NCI-H1417 treated with DMSO at 0.1 percent for 48 hours (cell line): ENCODE data around the gene SMIM7.

Source experiments
- DNase-seq: peaks from one replicate; lab custom pipeline; 2025; lab: John Stamatoyannopoulos, UW

SMIM7 gene

DNA sequence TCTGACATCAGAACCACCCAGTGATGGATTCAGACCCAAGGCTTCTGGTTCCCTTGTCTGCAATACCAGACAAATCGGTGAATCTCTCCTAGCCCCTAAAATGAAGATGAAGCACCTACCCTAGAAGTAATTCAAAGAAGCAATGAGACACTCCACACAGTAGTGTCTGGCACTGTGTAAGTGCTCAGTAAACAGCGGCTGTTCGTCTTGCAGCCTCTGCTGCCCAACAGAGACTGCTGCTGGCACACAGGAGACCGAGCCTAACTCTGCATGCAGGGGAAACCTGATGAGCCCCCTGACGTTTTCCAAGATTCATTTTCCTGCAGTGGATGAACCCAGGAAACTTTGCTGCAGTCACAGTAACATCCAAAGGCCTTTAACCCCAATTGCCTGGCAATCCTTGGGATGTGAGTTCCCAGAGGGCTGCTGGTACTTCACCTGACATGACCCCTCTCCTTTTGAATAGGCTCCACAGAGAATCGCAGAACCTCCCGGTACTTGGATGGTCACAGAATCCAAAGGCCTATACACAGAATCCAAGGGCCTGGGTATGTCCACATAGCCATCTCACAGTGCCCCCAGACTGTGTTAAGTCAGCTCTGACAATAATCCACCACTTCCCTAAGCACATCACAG, 38.7 kb downstream of the SMIM7 start:
- DNase-seq, result no peak

DNA sequence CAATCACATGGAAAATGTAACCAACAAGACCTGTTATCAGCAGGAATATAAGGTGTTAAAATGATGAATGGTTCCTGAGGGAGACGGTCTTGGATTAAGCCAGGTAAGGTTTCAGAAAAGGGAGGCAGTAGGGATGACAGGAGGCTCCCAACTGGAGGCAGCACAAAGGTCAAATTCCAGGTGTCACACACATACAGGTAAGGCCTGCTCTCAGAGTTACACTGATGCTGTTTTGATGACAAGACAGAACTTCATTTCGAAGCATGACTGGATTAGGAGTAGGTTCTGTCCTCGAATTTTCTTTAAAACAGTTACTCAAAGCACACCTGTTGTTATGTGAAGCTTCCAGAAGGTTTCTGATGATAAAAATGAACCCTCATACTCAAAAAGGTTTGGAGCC, 39.4 kb downstream of the SMIM7 start:
- no peak for DNase-seq

DNA sequence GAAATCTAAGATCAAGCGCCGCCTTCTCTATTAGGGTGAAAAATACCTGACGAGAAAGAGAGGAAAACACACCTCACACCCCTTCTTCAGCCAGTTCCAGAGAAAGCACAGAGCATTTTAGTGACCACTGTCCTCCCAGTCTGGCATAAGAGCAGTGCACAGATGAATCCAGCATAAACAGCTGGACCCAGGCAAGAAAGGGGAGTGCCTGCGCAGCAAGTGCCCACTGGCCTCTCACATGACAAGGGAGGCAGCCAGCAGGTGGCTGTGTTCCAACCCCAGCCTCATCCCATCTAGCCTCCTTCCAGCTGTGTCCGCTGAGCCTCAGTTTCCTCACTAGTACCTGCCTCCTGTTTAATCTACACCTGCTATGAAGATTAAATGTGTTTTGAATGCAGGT, 39.9 kb downstream of the SMIM7 start:
- DNase-seq, result no peak

DNA sequence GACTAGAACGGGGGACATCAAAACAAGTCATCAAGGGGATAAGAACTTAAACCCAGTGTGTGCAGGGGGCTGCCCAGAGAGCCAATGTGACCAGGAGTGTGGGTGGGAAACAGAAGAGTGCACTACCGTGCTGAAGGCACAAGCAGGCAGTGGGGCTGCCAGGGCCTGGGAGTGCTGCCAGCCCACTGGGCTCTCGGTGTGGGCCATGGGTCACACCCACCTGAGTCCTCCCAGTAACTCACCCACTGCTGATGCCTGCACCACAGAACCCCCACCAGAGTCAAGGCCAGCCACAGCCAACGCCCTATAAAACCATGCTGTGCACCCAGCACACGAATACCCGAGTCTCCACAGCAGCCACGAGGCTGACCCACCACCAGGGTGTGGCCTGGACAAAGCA, 40.5 kb downstream of the SMIM7 start:
- no peak for DNase-seq

DNA sequence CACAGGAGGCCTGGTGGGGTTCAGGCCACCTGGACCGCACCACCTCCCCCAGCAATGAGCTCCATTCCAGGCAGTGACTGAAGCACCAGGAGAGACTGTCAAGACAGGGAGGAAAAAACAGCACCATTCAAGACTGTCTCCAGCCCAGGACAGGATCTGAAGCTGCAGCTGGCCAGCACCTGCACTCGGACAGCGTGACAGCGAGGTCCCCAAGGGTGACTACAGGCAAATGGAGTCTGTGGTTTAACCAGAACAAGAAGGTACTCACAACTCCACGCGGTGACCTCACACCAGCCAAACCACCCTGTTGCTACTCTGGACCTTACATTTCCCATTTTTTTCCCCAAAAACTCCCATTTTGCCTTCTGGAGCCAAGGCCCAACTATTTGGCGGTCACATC, 41.7 kb downstream of the SMIM7 start:
- DNase-seq, result no peak

DNA sequence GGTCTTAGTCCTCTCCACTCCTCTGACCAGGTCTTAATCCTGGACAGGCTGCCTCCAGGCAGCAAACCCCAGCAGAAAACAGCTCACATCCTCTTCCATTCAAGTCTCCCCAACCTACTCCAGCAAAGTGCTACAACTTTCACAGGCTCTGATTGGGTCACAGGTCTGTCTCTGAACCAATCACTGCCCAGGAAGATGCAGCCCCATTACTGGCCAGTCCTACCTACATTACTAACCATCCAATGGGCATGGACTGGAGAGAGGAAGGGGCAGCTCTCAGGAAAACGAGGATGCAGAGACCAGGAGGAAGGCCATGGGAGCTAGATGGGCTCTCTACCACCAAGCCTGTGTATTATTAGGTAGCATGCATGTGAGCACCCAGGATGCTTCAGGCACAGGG, 44.1 kb downstream of the SMIM7 start:
- DNase-seq, result no peak

DNA sequence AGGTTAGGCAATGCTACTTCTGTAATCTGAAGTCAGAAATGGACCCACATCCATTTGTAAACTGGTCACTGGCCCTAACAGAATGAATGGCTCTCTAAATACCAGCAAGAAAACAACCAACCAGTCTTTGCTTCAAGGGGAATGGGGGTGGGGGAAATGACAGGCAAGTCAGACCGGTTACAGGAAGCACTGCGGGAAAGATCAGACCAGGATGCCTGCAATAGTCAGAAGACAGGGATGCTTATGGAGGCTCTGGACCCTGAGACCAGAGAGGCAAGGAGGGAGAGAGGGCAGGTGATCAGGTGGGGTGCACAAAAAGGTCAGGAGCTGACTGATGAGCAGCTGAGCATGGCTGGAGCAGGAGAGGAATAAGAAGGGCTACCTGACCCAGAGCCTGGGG, 45.0 kb downstream of the SMIM7 start:
- no peak for DNase-seq

DNA sequence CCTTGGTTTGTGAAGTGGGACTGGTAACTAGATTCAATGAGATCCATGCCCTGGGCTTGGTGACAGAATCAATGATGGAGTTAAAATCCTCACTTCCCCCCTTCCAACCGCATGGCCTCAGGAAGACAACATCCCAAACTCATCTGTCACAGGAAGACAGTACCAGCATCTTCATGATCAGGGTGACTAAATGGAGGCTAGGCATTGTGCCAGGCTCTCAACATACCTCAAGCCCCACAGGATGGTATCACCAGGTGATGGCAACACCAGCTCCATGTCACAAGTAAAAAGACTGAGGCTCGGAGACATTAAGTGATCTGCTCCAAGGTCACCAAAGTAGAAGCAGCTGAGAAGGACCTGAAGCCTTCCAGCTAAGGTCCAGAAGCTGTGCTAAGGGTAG, 46.1 kb downstream of the SMIM7 start:
- DNase-seq, result no peak

DNA sequence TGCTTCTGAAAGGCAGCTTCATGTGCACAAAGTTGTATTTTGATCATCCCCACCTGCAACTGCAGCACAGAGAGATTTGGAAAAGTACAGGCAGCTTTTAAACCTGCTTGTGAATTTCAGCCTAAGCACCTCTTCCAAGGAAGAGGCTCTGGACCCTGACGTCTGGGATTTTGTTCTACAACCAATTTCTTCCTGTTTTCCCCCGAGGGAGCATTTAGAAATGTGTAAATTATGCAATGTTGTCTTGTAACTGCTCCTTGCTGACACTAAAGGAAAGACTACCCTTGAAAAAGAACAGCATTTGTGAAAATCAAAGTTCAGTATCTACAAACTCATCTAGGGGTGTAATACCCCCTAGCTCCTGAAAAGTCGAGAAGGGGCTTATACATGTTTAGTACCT, 47.3 kb downstream of the SMIM7 start:
- no peak for DNase-seq

DNA sequence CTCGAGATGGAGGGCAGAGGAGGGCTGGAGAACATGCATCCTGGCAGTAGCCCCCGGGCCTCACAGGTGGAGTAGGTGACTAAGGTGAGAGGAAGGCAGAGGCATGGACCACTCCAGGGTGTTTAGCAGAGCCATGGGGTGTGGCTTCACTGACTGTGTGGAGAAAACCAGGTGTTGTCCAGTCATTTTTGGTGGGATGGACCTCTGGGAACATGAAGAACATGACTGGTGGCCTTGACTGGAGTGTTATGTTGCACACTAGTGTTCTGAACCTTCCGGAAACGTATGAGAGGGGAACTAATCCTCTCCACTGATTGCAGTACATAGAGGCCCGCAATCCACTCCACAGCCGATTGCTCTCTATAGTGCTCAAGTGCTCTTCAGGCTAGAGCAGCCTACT, 48.8 kb downstream of the SMIM7 start:
- no peak for DNase-seq

DNA sequence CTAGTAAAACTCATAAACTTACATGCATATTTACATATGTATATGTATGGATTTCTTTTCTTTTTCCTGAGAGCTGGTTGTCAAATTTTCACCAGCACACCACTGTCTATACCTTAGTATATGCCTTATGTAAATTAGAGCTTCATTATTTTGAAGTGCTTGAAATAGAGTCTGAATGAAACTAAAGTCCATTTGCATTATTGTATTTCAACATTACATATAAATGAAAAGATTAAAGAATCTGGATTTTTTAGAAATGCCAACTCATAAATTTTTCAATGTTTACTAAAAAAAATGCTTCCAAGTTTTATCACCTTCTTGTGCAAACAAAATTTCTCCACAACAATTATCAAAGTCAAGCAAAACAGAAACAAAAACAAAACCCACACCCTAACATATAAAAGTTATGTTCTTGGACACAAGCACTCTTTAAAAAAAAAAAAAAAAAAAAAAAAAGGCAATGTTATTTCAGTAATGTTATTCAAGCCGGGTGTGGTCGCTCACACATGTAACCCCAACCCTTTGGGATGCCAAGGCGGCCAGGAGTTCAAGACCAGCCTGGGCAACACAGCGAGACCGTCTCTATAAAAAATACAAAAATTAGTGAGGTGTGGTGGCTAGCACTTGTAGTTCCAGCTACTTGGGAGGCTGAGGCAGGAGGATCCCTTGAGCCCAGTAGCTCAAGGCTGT, 50.3 kb downstream of the SMIM7 start:
- DNase-seq, result no peak

DNA sequence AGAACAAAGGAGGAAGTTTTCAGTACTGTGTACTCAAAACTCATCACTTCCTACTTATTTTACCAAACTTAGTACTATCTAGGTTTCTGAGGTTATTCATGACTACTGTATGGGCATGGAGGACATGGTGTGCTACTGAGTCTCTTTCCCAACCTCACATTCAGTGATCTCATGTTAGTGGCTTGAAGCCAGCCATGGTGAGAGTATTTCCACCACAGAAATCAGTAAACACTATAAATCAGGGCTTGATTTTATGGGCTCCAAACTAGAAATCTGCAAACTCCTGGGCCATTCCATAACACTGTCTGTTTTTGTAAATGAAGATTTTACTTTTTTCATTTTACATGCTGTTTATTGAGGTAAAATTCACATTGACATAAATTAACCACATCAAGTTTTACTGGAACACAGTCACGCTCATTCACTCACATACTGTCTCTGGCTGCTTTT, 51.6 kb downstream of the SMIM7 start:
- DNase-seq, result no peak

DNA sequence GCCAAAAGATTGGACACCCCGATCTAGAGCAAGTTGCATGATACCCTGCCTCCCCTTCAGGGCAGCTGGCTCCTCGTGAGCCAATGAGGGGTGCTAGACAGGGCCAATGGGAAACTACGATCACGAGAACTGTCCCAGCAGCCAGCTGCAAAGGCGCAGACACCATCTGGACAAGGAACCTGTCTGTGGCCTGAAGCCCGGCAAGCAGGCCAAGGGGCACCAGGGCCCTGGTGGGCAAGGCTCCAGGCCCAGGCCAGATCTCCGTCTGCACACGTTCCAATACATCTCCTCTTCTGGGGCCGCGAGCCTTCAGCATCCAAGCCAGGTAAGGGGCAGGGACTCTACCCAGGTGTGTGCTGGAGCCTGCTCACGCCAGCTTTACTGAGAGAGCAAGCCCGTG, 52.1 kb downstream of the SMIM7 start:
- DNase-seq, result no peak

DNA sequence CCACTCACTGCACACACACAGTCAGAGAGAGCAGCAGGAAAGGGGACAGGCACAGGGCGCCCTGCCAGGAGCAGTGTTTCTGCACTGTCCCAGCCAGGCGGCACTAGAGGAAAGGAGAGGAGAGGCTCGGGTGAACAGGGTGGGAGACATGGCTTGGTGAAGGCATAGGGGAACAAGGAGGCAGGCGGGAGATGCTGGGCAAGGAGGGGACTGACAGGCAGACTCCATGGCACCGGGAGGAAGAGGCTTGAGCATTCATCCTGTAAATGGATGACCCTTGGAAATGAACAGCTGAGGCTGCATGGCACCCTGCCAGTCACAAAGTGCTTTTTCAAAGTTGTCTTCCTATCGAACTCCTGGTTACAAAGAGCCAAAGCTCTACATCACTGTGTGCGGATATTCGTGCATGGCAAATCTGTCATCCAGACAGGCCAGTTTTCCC, 54.4 kb downstream of the SMIM7 start:
- DNase-seq, result no peak

DNA sequence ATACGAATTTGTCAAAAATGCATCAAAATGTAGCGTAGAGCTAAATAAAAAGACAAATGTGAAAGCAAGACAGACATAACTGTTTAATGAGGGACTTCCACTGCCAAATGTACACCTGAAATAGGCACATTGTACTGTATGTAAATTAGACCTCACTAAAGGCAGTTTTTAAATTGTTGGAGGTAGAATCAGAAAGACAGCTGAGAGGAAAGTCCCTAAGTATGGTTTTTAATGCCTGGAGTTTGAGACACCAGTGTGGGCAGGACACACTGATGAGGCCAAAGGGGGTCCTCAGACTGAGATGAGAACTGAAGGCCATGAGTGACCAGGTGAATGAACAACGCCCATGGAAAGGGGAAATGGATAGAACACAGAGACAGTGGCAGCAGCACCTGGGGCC, 54.8 kb downstream of the SMIM7 start:
- DNase-seq, result no peak

DNA sequence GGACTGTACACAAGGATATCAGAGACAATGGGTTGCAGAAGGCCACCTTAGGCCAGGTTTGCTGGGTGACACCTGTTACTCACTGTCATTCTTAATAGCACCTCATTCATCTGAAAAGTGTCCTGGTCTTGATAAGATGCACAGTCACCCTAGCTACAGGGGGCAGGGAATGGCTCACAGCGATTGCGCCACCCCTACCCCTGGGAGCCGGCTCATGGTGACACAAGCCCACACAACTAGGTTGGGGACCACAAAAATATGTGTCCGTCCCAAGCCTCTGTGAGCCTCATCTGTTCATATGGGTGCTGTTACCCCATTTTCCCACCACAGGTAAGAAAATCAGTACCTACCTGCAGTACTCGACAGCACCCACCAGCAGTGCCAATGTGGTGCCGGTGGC, 55.3 kb downstream of the SMIM7 start:
- no peak for DNase-seq

DNA sequence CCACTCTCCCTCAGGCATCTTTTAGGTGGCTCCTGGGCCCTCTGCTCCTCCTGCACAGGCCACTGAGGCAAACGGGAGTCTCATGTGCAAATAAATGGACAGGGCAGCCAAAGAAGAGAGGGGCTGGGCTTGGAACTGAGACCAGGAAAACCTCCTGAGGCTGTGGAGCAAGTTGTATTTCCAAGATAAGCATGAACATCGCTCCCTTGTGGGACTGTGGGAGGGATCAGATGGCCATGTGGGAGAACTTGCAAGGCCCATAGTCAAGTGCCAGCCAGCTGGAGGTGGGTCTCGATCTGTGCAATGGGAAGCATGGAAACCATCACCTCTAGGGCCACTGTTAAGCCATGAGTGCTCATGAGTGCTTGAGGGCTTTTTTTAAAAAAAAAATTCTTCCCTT, 56.9 kb downstream of the SMIM7 start:
- DNase-seq, result no peak

DNA sequence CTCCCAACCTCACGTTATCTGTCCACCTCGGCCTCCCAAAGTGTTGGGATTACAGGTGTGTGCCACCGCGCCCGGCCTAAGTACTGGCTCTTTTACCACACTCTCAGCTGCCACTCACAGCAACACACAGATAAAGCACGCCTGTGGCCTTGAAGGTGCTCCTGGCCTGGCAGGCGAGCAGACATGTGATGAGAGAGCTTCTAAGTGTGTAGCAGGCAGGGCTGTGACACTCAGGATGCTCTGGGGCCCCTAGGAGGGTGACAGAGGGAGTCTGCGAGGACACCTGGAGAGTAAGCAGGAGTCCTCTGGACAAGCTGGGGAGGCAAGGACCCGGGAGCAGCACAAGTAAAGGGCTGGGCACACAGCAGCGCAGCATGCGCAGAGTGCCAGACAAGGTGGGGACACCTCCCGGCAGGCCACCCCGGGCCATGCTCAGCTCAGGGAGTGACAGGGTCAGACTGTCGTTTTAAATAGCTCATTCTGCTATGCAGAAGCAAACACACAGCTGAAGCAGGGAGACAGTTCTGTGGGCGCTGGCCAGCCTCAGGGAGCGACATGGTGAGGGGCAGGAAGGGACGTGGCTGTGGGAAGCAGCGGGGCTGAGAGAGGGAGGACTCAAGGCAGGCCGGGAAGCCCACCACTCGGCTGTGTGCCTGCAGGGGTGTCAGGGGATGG, 58.4 kb downstream of the SMIM7 start:
- no peak for DNase-seq

DNA sequence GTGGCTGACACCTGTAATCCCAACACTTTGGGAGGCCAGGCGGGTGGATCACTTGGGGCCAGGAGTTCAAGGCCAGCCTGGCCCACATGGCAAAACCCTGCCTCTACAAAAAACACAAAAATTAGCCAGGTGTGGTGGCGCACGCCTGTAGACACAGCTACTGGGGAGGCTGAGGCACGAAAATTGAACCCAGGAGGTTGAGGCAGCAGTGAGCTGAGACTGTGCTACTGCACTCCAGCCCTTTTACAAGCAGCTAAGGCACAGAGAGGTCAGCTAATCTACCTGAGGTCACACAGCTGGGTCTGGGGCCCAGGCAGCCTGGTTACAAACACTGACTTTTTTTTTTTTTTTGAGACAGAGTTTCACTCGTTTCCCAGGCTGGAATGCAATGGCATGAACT, 59.1 kb downstream of the SMIM7 start:
- no peak for DNase-seq

DNA sequence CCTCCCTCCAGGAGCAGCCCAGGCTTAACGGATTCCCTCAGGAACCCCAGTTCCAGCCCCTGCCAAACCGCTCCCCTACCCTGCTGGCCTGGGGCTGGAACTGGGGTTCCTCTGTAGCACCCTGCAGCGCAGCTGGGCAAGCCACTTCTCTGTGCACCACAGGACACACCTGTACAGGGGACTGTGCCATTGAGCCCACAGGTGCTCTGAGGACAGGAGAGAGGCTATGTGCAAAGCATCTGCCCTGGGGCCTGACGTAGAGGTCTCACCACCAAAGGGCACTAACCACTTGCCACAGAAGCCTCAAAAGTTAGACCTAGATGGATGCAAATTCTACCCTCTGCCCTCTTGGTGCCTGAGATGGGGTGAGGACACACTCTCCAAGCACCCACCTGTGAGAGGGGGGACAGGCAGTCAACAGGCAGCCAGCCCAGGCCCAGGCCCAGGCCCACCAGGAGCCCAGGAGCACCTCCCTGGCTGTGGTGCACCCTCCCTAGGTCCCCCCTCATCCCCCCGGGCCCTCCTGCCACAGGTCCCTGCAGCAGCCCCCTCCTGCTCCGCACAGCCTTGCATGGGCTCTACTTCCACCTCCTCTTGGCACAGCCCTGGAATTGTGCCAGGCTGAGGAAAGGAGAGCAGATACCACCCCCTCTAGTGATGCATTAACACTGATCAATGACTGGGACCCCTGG, 60.1 kb downstream of the SMIM7 start:
- no peak for DNase-seq

DNA sequence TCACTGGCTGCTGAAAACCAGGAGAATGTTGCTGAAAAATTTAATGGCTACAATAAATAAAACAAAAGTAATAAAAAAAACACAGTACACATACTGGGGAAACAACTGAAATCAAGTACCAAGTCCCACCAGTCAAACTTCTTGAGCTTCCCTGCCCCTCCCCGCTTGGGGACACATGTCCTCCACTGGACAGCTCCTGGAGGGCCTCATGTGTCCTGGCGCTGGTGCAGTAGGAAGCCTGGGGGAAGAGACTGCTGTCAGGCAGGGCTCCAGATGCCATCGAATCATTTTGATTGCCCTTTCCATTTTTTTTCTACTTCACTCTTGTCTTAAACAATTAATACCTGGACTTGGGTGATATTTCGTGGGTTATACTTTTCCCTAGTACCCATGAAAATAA, 61.1 kb downstream of the SMIM7 start:
- DNase-seq, result no peak

DNA sequence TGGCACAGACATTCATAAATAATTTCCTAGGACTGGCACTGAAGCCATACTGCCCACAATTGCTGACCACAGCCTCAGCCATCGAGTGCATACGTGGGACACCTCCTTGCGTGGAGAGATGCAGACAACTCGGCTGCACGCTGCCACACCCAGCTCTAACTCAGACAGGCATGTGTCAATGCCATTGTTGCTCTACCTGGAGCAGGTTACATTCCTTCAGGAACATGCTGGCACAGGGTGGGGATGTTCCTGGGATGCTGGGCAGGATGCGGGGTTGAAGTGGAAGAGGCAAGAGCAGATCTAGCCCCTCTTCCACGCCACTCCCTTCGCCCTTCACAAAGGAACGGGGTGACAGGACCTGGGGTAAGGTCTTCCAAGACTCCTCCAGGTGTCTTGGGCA, 63.5 kb downstream of the SMIM7 start:
- DNase-seq, result no peak
